ENCODE measurements around the gene ENPEP. TPM values are rescaled to one million over a fixed set of nuclear protein-coding genes. Genes with fewer than 3 reads are reported as not detected.

The ENPEP gene
- total and polyA plus RNA-seq, 12 donors: 2.5 to 9.0 (median 4.9) TPM

DNA sequence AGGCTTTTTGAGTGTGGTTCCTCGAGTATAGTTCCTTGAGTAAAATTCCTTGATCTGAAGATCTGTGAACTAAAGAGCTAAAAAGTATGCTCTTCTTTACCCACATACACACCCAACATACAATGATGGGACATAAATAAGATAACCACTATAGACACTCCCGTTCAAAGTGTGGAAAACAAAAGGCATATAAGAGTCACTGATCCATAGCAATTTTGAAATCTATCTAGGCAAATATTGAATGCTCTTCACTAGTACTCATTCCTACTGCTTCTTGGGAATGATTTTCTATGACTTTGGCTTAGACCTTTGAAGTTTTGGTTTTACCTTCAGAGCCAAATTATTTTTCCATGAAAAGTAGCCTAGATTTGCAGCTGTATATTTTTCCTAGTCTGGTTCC, 120.5 kb downstream of the ENPEP start:
- H3K4me3 ChIP-seq: no peak overlapping the region
- H3K4me1 ChIP-seq (replicated peaks in 1 of 2): no peaks in the 10 kb centered on the region
- TF ChIP-seq POLR2A (IDR thresholded peaks at IDR 0.05): no peak
- TF ChIP-seq, protein P1, sequence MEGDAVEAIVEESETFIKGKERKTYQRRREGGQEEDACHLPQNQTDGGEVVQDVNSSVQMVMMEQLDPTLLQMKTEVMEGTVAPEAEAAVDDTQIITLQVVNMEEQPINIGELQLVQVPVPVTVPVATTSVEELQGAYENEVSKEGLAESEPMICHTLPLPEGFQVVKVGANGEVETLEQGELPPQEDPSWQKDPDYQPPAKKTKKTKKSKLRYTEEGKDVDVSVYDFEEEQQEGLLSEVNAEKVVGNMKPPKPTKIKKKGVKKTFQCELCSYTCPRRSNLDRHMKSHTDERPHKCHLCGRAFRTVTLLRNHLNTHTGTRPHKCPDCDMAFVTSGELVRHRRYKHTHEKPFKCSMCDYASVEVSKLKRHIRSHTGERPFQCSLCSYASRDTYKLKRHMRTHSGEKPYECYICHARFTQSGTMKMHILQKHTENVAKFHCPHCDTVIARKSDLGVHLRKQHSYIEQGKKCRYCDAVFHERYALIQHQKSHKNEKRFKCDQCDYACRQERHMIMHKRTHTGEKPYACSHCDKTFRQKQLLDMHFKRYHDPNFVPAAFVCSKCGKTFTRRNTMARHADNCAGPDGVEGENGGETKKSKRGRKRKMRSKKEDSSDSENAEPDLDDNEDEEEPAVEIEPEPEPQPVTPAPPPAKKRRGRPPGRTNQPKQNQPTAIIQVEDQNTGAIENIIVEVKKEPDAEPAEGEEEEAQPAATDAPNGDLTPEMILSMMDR (IDR thresholded peaks at IDR 0.05): no peak
- no peaks in the 10 kb centered on the region for H3K27me3 ChIP-seq
- intact Hi-C loops (cut with DNase I): no loop called here
- H3K9me3 ChIP-seq (replicated peaks in 1 of 3): no peaks in the 10 kb centered on the region
- DNase-seq: no peak
- no peaks in the 10 kb centered on the region for H3K36me3 ChIP-seq (replicated peaks in 1 of 2)
- H3K27ac ChIP-seq: no peak overlapping the region
- WGBS, 4 donors: 73 to 79% (median 76%) methylated on average over 2 of the region's 2 CpGs

GRCh38 chr4:110597582-110597981, 121.6 kb downstream of the ENPEP start:
- Histone ChIP-seq H3K36me3 (replicated peaks in 1 of 2) (no peaks in the 10 kb centered on the region), H3K27ac (no peak overlapping the region), H3K9me3 (replicated peaks in 1 of 3) (no peaks in the 10 kb centered on the region), H3K27me3 (no peaks in the 10 kb centered on the region), H3K4me3 (no peak overlapping the region), H3K4me1 (replicated peaks in 1 of 2) (no peaks in the 10 kb centered on the region)
- TF ChIP-seq, protein P1 (IDR thresholded peaks at IDR 0.05): no peak
- TF ChIP-seq POLR2A (IDR thresholded peaks at IDR 0.05): no peak
- no peak for DNase-seq
- intact Hi-C loops (cut with DNase I): no loop called here

DNA sequence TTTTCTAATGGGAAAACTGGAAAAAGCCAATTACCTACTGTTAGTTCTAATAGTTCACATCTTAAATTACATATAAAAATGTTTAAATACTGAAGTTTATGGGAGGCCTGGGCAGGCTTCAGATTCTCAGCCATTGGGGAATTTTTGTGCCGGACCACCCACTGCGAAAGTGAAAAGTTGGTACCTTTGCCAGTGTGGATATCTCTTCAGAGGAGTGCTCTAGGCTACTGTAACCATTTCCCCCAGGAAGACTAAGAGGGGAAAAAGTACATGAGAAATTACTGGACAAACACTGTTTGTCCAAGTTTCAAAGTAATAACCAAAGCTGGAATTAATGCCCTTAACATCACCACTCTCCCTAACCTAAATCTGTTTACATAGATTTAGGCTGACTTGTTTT, 126.1 kb downstream of the ENPEP start:
- Histone ChIP-seq H3K27ac (no peak overlapping the region), H3K4me1 (replicated peaks in 1 of 2) (no peaks in the 10 kb centered on the region), H3K9me3 (replicated peaks in 1 of 3) (no peaks in the 10 kb centered on the region), H3K27me3 (no peaks in the 10 kb centered on the region), H3K4me3 (no peak overlapping the region), H3K36me3 (replicated peaks in 1 of 2) (no peaks in the 10 kb centered on the region)
- intact Hi-C loops (cut with DNase I): no loop called here
- no peak for TF ChIP-seq POLR2A (IDR thresholded peaks at IDR 0.05)
- TF ChIP-seq, protein P1 (IDR thresholded peaks at IDR 0.05): no peak
- WGBS, 4 donors: 85 to 95% (median 88%) methylated on average over 2 of the region's 2 CpGs
- DNase-seq: no peak

- 81 to 94% (median 93%) methylated on average over 1 of the region's 1 CpG for WGBS, 4 donors
- DNase-seq: no peak
- Histone ChIP-seq H3K27ac (no peak overlapping the region), H3K36me3 (replicated peaks in 1 of 2) (no peaks in the 10 kb centered on the region), H3K27me3 (peaks cover 3% of the 10 kb centered on the region), H3K9me3 (replicated peaks in 1 of 3) (no peaks in the 10 kb centered on the region), H3K4me3 (no peak overlapping the region), H3K4me1 (replicated peaks in 1 of 2) (no peaks in the 10 kb centered on the region)
- TF ChIP-seq, protein P1 (IDR thresholded peaks at IDR 0.05): no peak
- no peak for TF ChIP-seq POLR2A (IDR thresholded peaks at IDR 0.05)
- intact Hi-C loops (cut with DNase I): no loop called here
These were observed 129.1 kb downstream of the ENPEP start for GRCh38 chr4:110605077-110605476.

Measured in adrenal gland (tissue), 12 donors.